HG02571 (cell line): ENCODE data around the gene BLTP3A.

Experiments used
- ATAC-seq: cut with Tn5 transposase; IDR thresholded peaks from one replicate; pipeline ENCODE4 v1.9.1; 2021; ENCODE audit warnings: mild to moderate bottlenecking, moderate library complexity; ENCODE audit not compliant: unreplicated experiment

Gene BLTP3A

DNA sequence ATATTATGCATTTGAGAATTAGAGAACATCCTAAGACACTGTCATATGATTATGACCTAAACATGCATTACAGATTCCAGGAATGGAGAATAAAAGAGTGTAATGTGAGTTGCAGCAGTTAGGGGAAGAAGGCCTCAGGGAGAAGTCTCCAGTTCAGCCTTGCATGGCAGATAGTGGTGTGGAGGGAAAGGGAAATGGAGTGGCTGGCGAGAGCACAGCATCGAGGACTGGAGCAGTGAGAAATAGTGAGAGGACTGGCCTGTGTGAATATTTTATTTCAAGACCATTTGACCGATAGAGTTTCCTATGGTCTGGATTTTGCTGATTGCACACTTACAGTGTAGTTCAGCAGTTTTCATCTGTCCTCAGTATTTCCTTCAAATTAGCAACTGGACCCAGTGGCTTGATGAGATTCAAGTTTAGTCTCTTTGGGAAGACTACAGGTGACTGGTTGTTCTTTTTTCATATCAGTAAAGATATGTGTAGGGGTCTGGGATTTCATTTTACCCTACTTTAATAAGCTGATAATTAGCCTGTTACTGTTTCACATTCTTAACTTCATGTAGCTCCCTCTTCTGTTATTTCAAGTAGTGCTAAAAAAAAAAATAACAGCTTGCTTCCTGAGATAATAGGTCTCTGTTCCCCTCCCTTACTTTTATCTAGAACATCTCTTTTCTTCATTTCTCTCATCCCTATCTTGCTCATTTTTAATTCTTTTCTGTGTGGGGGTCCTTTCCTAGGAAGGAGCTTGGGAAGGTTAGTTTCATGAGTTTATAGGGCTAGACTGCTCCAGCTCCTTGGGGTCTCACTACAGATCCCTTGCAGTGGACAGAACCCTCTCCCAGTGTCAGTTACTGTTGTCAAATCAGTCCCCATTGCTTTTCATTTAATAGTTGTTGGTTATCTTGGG lies 27.9 kb downstream of the BLTP3A start:
- no peak for ATAC-seq

DNA sequence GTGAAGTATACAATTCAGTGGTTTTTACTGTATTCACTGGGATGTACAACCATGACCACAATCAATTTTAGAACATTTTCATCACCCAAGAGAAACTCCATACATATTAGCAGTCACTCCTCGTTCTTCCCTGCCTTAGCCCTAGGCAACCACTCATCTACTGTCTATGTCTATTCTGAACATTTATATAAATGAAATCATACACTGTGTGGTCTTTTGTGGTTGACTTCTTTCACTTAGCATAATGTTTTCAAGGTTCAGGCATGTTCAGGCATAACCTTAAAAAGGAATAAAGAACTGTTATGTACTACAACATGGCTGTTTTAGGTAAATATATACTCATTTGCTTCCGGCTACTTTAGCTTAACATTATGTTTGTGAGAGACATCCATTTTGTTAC lies 37.3 kb downstream of the BLTP3A start:
- no peak for ATAC-seq

DNA sequence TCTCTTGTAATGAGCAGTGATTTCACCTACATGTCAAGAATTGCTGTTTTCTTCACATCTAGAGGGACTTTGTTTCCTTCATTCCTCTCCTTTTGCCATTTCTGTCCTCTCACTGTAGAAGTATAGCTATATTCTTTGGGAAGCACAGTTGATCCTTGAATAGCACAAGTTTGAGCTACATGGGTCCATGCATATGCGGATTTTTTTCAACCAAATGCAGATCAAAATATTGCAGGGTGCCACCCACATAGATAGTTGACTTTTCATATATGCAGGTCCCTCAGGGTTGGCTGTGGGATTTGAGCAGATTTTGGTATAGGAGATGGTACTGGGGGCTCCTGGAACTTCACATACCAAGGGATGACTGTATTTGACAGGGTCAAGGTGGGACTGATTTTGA lies 41.1 kb downstream of the BLTP3A start:
- ATAC-seq, result no peak

DNA sequence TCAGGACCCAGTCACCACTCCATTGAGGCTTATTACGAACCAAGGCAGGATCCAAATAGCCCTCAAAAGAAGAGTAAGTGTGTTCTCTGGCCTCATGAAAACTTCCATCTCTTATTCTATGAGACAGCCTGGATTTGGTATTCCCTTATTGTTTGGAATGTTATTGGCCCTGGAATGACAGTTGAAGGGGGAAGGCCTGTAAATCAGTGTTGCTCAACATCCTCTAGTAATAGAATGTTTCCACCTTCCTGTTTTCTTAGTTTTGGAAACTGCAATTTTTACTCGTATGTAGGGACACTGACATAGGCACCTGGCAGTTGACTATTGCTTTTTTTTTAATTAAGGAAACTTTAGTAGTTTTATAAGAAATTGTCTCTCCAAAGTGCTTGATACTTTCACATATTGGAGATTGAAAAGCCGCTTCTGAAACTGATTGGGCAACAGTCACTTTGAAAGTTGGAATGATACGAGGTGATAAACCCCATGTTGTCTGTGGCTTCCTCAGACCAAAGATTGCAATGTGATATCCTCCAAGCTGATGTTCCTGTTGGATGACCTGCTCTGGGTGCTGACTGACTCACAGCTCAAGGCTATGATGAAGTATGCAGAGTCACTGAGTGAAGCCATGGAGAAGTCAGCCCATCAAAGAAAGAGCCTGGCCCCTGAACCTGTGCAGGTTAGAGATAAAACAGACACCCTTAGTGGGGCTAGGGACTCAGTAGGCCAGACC lies 43.1 kb downstream of the BLTP3A start:
- no peak for ATAC-seq

DNA sequence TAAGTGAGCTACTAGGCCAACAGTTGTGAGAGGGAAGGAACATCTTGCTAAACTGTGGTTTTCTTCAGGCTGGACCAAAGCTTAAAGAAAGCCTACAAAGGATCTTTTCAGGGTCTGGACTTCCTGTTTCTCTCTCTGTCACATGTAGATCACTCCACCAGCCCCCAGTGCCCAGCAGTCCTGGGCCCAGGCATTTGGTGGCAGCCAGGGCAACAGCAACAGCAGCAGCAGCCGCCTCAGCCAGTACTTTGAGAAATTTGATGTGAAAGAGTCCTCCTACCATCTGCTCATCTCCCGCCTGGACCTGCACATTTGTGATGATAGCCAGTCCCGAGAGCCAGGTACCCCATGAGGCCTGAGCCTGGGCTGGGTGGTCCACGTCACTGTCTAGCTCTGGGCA lies 44.1 kb downstream of the BLTP3A start:
- ATAC-seq, result no peak

DNA sequence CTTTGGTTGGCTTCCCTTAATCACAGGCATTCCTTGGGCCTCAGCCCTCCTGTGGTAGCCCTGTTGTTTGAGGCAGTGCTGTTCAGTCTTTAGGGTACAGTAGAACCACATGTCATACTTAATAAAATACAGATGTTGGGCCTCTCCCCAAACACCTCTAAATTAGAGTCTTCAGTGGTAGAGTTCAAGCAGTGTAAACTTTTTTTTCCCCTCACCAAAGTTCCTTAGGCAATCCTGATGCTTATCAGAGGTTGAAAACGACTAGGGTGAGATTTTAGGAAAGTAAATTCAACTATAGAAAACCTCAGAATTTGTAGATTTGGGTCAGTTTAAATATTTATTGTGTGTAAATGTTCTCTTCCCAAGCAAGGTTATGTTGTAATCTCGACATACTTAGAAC lies 44.6 kb downstream of the BLTP3A start:
- ATAC-seq, result no peak

DNA sequence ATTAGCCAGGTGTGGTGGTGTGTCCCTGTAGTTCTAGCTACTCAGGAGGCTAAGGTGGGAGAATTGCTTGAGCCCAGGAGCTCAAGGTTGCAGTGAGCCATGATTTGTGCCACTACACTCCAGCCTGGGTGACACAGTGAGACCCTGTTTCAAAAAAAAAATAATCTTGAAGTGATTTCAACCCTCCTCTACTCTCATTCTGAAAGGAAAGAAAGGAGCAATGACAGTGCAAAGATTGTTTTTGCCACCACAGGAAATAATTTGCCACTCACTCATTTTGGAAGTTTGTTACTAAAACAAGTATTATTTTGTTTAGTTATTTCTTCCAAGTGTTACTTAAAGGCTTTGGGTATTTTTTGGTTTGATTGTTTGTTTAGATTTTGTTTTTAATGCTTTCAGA lies 45.6 kb downstream of the BLTP3A start:
- ATAC-seq, result no peak

DNA sequence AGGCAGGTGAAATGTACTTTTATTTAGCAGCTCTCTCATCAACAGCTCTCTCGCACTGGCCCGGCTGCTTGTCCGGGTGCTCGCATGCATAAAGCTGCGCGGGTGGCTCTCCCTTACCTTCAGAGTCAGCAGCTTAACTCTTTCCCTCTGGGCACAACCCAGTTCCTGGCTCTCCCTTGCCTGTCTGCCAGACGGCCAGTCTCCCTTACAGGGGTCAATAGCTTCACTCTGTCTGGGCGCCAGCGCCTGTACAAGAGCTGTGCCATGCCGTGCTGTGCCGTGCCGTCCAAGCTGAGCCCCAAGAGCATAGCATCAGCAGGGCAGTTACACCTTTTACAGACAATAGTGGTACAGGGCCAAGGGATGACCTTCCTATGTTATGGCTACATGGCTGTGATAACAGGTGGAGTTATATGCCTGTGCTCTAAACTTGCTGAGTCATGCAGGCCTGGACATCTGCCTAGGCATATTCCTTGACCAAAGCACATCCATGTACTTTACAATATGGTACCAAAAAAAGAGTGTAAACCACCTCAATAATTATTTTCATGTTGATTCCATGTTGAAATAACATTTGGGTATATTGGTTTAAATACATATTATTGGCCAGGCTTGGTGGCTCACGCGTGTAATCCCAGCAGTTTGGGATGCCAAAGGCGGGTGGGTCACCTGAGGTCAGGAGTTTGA lies 47.9 kb downstream of the BLTP3A start:
- ATAC-seq, result no peak
